Measurements from ENCODE around the gene DMD. TPM values are rescaled to one million over a fixed set of nuclear protein-coding genes. Genes with fewer than 3 reads are reported as not detected.

The DMD gene
- total and polyA plus RNA-seq, 2 experiments from 2014 or later = 1.5 to 2.0 TPM

- no peaks in the 10 kb centered on the region for H3K9me2 ChIP-seq (ENCODE audit: insufficient read depth)
- no peaks in the 10 kb centered on the region for H3K79me2 ChIP-seq (ENCODE audit: insufficient read depth)
- H3K4me3 ChIP-seq = no peak overlapping the region
- no peak overlapping the region for H3K4me2 ChIP-seq (ENCODE audit: unreplicated experiment)
- 92 to 98% methylated on average over 3 of the region's 3 CpGs for WGBS, 2 experiments (ENCODE audit: low coverage in 1 of 2, low lambda C conversion rate in 2 of 2, missing lambda C conversion rate in 2 of 2)
- no peak overlapping the region for H2AFZ ChIP-seq
- in situ Hi-C loops (cut with MboI) = no loop called here
- H3K4me1 ChIP-seq (ENCODE audit: insufficient read depth) = no peaks in the 10 kb centered on the region
- H3K9ac ChIP-seq = no peak overlapping the region
- DNase-seq = no peak
- no peak overlapping the region for H3K27ac ChIP-seq
- H3K27me3 ChIP-seq (replicated peaks; ENCODE audit: insufficient read depth) = no peaks in the 10 kb centered on the region
- H3K36me3 ChIP-seq (ENCODE audit: low read depth) = no peaks in the 10 kb centered on the region
- H3K9me3 ChIP-seq (ENCODE audit: low read depth) = no peaks in the 10 kb centered on the region
- H4K20me1 ChIP-seq (ENCODE audit: insufficient read depth) = no peaks in the 10 kb centered on the region
- TF ChIP-seq EZH2phosphoT487 (IDR thresholded peaks at IDR 0.05; ENCODE audit: insufficient read depth, low read depth) (no peak), EZH2 (IDR thresholded peaks at IDR 0.05; ENCODE audit: insufficient read depth, poor library complexity, severe bottlenecking) (no peak)
- H3F3A ChIP-seq (ENCODE audit: insufficient read depth) = no peaks in the 10 kb centered on the region
These were observed 1582.2 kb downstream of the DMD start for GRCh38 chrX:31629195-31629594.

- Histone ChIP-seq H3K27ac (peak overlapping the region; percentile 46), H3K4me2 (ENCODE audit: unreplicated experiment) (no peak overlapping the region), H3F3A (ENCODE audit: insufficient read depth) (no peaks in the 10 kb centered on the region), H3K27me3 (replicated peaks; ENCODE audit: insufficient read depth) (no peaks in the 10 kb centered on the region), H3K9me2 (ENCODE audit: insufficient read depth) (no peaks in the 10 kb centered on the region), H3K9ac (0 out of 2 replicates have a peak overlapping the region, but pooled peaks have one; percentile 9), H4K20me1 (ENCODE audit: insufficient read depth) (no peaks in the 10 kb centered on the region), H3K9me3 (ENCODE audit: low read depth) (no peaks in the 10 kb centered on the region), H3K4me3 (no peak overlapping the region), H3K79me2 (ENCODE audit: insufficient read depth) (no peaks in the 10 kb centered on the region), H3K4me1 (ENCODE audit: insufficient read depth) (peaks cover 6% of the 10 kb centered on the region; the same call in 1 of the 2 replicates), H3K36me3 (ENCODE audit: low read depth) (no peaks in the 10 kb centered on the region), H2AFZ (0 out of 2 replicates have a peak overlapping the region, but pooled peaks have one; percentile 31)
- in situ Hi-C loops (cut with MboI) = no loop called here
- TF ChIP-seq EZH2 (IDR thresholded peaks at IDR 0.05; ENCODE audit: insufficient read depth, poor library complexity, severe bottlenecking) = no peak
- TF ChIP-seq EZH2phosphoT487 (IDR thresholded peaks at IDR 0.05; ENCODE audit: insufficient read depth, low read depth) = no peak
- DNase-seq = peak; percentile 85
- 19 to 24% methylated on average over 4 of the region's 4 CpGs for WGBS, 2 experiments (ENCODE audit: low coverage in 1 of 2, low lambda C conversion rate in 2 of 2, missing lambda C conversion rate in 2 of 2)
These were observed 1602.2 kb downstream of the DMD start for GRCh38 chrX:31609130-31609529.

GRCh38 chrX:31608638-31609037 is 1602.7 kb downstream of the DMD start:
- H3K9me2 ChIP-seq (ENCODE audit: insufficient read depth) = no peaks in the 10 kb centered on the region
- H3K36me3 ChIP-seq (ENCODE audit: low read depth) = no peaks in the 10 kb centered on the region
- no peaks in the 10 kb centered on the region for H3F3A ChIP-seq (ENCODE audit: insufficient read depth)
- no peaks in the 10 kb centered on the region for H3K79me2 ChIP-seq (ENCODE audit: insufficient read depth)
- no peaks in the 10 kb centered on the region for H3K9me3 ChIP-seq (ENCODE audit: low read depth)
- no peak for DNase-seq
- in situ Hi-C loops (cut with MboI) = no loop called here
- no peak overlapping the region for H3K4me3 ChIP-seq
- H4K20me1 ChIP-seq (ENCODE audit: insufficient read depth) = no peaks in the 10 kb centered on the region
- peak overlapping the region; percentile 46 for H3K27ac ChIP-seq
- H2AFZ ChIP-seq = 0 out of 2 replicates have a peak overlapping the region, but pooled peaks have one; percentile 31
- TF ChIP-seq EZH2 (IDR thresholded peaks at IDR 0.05; ENCODE audit: insufficient read depth, poor library complexity, severe bottlenecking) (no peak), EZH2phosphoT487 (IDR thresholded peaks at IDR 0.05; ENCODE audit: insufficient read depth, low read depth) (no peak)
- 93 to 96% methylated on average over 2 of the region's 2 CpGs for WGBS, 2 experiments (ENCODE audit: low coverage in 1 of 2, low lambda C conversion rate in 2 of 2, missing lambda C conversion rate in 2 of 2)
- H3K4me2 ChIP-seq (ENCODE audit: unreplicated experiment) = no peak overlapping the region
- no peaks in the 10 kb centered on the region for H3K27me3 ChIP-seq (replicated peaks; ENCODE audit: insufficient read depth)
- H3K4me1 ChIP-seq (ENCODE audit: insufficient read depth) = peaks cover 6% of the 10 kb centered on the region; the same call in 1 of the 2 replicates
- 0 out of 2 replicates have a peak overlapping the region, but pooled peaks have one; percentile 9 for H3K9ac ChIP-seq

GRCh38 chrX:31606771-31607170 is 1604.6 kb downstream of the DMD start:
- Histone ChIP-seq H3K9me2 (ENCODE audit: insufficient read depth) (no peaks in the 10 kb centered on the region), H4K20me1 (ENCODE audit: insufficient read depth) (no peaks in the 10 kb centered on the region), H2AFZ (no peak overlapping the region), H3K4me3 (no peak overlapping the region), H3F3A (ENCODE audit: insufficient read depth) (no peaks in the 10 kb centered on the region), H3K9me3 (ENCODE audit: low read depth) (no peaks in the 10 kb centered on the region), H3K36me3 (ENCODE audit: low read depth) (no peaks in the 10 kb centered on the region), H3K4me2 (ENCODE audit: unreplicated experiment) (no peak overlapping the region), H3K27me3 (replicated peaks; ENCODE audit: insufficient read depth) (no peaks in the 10 kb centered on the region), H3K79me2 (ENCODE audit: insufficient read depth) (no peaks in the 10 kb centered on the region), H3K4me1 (ENCODE audit: insufficient read depth) (peaks cover 6% of the 10 kb centered on the region; the same call in 1 of the 2 replicates), H3K27ac (no peak overlapping the region), H3K9ac (no peak overlapping the region)
- TF ChIP-seq EZH2phosphoT487 (IDR thresholded peaks at IDR 0.05; ENCODE audit: insufficient read depth, low read depth) (no peak), EZH2 (IDR thresholded peaks at IDR 0.05; ENCODE audit: insufficient read depth, poor library complexity, severe bottlenecking) (no peak)
- in situ Hi-C loops (cut with MboI) = no loop called here
- peak; percentile 14 for DNase-seq
- 74 to 77% methylated on average over 4 of the region's 4 CpGs for WGBS, 2 experiments (ENCODE audit: low coverage in 1 of 2, low lambda C conversion rate in 2 of 2, missing lambda C conversion rate in 2 of 2)

Data from GM23248 (cell line).